Stimulated activated CD4-positive, alpha-beta T cell treated with anti-CD3 and anti-CD28 coated beads, TNF-alpha, amount 100 ng/mL, for 1 hour (primary cell): ENCODE results near the gene FMR1NB.

Experiments used
- DNase-seq, 3 donors: peaks; one replicate each; pipeline ENCODE4 v3.0.0-alpha.2; 2020; ENCODE audit warnings: low read depth in 3 of 3, low spot score in 1 of 3

Gene FMR1NB

DNA sequence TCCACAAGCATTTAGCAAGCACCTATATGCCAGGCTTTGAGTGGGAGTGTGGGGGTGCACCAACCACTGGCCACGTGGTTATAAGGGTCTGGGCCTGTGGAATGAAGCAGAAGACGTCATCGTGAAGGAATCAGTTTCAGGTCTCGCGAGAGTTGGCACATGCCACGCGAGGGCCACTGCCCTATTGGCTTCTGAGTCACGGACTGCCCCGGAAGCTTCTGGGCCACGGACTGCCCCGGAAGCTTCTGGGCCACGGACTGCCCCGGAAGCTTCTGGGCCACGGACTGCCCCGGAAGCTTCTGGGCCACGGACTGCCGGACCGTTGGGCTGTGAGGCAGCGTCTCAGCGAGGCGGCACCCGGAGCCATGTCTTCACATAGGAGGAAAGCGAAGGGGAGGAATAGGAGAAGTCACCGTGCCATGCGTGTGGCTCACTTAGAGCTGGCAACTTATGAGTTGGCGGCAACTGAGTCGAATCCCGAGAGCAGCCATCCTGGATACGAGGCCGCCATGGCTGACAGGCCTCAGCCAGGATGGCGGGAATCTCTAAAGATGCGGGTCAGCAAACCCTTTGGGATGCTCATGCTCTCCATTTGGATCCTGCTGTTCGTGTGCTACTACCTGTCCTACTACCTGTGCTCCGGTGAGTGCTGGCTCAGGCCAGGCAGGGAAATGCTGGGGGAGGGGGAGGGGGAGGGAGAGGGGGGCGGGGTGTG lies at the start of gene FMR1NB:
FMR1NB (plus strand) TSS at position 300 of the 715 bp plus-strand sequence; CDS start at position 366, 66 bp downstream.
- no peak for DNase-seq

GRCh38 chrX:147933815-147934214 lies 47.3 kb upstream of the FMR1NB start:
- DNase-seq = no peak

GRCh38 chrX:147935156-147935758 lies 45.9 kb upstream of the FMR1NB start:
- no peak for DNase-seq

DNA sequence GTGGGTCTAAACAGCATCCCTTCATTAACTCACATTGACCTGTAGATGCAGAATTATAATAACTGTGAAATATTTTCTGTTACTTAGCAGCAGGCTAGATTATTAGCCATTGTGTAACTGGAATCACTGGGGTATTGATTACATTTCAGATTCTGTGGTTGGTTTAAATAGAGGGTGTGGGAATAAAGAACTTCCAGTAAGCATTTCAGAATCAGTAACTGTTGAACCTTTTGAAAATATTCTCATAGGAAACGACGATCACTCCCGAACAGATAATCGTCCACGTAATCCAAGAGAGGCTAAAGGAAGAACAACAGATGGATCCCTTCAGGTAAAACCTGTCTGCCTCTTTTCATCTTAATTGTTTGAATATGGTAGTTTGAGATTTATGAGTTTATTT lies 35.9 kb upstream of the FMR1NB start:
- DNase-seq = no peak

- DNase-seq = no peak
Measured at GRCh38 chrX:147948531-147948930, 32.6 kb upstream of the FMR1NB start.

DNA sequence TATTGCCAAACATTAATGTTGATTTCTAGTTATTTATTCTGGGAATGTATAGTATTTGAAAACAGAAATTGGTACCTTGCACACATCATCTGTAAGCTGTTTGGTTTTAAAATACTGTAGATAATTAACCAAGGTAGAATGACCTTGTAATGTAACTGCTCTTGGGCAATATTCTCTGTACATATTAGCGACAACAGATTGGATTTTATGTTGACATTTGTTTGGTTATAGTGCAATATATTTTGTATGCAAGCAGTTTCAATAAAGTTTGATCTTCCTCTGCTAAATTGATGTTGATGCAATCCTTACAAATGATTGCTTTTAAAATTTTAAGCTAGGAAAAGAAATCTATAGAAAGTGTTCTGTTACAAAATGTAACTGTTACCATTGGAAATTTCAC lies 30.8 kb upstream of the FMR1NB start:
- no peak for DNase-seq

DNA sequence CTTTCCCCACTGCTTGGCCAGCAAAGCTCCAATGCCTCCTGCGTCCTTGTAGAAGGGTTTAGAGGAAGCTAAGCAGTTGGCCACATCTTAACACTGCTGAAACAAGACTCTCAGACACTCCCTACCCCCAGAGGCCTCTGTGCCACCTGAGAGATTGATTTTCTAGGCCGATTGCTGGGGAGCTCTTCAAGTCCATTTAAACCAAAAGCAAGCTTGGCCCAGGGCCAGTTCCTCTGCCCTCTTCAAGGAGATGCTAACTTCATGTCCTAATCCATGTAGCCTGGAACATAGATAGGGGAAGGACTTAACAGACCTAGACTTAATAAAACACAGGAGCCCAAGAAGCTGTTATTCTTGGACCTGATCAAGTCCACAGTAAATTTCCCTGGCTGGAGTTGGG lies 27.2 kb upstream of the FMR1NB start:
- DNase-seq = no peak

GRCh38 chrX:147957291-147957690 lies 23.8 kb upstream of the FMR1NB start:
- no peak for DNase-seq

- DNase-seq = no peak
Measured at GRCh38 chrX:147958291-147958690, 22.8 kb upstream of the FMR1NB start.

DNA sequence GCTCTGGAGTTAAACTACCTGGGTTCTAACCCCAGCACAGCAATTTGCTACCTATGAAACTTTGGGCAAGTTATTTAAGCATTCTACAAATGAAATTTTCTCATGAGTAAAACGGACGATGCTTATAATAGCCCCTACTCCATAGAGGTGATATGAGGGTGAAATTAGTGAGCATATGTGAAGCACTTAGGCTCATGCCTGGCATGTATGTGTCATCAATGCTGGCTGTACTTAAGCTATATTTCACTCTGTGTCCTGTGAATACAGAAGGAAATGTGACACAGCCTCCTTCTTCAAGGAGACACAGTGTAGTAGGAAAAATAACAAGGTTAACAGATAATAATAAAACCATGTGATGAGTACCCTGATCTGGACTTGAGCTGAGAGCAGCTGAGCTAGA lies 20.4 kb upstream of the FMR1NB start:
- DNase-seq = no peak

DNA sequence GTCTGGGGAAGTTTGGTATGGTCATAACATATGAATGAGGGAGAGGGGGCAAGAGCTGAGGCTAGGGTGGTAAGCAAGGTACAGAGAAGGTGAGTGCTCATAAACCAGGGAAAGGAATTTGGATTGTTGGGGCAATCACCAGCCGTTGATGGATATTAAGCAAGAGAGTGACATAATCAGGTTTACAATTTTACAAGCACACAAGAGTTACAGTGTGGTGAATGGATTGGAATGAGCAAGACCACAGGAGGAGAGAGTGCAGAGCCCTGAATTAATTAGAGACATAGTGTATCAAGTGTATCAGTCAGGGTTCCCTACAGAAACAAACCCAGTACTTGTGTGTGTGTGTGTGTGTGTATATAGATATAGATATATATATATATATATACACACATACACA lies 18.7 kb upstream of the FMR1NB start:
- DNase-seq = no peak

GRCh38 chrX:147978931-147979330 lies 2.2 kb upstream of the FMR1NB start:
- DNase-seq = no peak

- no peak for DNase-seq
Measured at GRCh38 chrX:148020329-148020728, 39.2 kb downstream of the FMR1NB start.

- DNase-seq = no peak
Measured at GRCh38 chrX:148024425-148025148, 43.5 kb downstream of the FMR1NB start.

- DNase-seq = no peak
Measured at GRCh38 chrX:148035380-148035779, 54.2 kb downstream of the FMR1NB start.

DNA sequence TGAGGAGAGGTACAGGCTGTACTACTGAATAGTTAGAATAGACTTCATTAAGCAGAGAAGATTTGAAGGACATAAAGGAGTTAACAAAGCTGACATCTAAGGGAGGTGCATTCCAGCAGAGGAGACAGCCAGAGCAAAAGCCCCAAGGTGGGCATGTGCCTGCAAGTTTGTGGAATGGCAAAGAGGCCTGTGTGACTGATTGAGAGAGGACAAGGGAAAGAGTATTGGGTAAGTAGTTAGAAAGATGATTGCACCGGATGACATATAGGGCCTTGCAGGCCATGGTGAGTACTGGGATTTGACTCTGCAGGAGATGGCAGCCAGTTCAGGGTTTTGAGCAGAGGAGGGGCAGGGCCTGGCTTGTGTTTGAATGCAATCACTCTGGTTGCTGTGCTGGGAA lies 55.9 kb downstream of the FMR1NB start:
- DNase-seq = no peak

DNA sequence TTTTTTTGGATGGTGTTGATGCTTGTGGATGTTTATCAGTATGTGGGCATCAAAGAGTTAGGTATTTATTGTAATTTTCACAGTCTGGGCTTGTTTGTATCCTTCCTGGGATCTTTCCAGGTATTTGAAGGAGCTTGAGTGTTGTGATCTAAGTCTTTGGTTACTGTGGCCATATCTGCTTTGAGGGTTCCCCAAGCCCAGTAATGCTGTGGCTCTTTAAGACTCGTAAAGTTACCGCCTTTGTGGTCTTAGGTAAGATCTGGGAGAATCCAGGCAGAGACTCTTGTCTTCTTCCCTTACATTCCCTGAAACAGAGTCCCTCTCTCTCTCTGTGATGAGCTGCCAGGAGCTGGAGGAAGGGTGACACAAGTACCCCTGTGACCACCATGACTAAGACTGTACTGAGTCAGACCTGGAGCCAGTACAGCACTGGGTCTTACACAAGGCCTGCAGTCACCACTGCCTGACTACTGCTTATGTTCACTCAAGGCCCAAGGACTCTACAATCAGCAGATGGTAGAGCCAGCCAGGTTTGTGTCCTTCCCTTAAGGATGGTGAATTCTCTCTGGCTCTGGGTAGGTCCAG lies 62.2 kb downstream of the FMR1NB start:
- no peak for DNase-seq

GRCh38 chrX:148047200-148047599 lies 66.1 kb downstream of the FMR1NB start:
- no peak for DNase-seq

DNA sequence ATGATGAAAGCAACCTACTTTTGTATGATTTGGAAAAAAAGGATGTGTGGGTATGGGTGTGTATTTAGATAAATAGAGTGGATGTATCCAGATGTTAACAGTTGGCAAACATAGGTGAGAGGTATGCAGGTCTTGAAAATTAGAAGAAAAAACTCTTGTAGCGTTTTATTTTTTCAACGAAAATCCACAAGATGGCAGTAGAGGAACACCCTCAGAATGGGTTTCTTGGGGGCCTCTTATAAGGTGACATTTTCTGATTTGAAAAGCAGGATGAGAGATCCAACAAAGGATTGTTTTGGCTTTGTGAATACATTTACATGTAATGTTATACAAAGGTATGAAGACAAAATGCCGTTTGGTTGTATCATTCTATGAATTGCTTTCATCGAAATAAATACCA lies 68.3 kb downstream of the FMR1NB start:
- DNase-seq = no peak

- no peak for DNase-seq
Measured at GRCh38 chrX:148051973-148052372, 70.8 kb downstream of the FMR1NB start.

DNA sequence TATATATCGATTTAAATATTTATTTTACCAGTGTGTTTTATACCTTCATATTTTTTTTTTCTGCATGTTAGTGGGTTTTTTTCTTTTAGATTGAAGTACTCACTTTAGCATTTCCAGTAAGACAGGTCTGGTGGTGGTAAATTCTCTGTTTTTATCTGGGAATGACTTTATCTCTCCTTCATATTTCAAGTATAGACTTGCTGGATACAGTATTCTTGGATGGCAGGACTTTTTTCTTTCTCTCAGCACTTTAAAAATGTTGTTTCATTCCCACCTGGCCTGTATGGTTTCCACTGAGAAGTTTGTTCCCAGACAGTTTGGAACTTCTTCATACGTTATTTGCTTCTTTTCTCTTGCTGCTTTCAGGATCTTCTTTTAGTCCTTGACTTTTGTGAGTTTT lies 86.1 kb downstream of the FMR1NB start:
- no peak for DNase-seq
